Ascending aorta (tissue), 2 donors: Measurements from ENCODE around the gene C16orf78. TPM values are rescaled to one million over a fixed set of nuclear protein-coding genes. Genes with fewer than 3 reads are reported as not detected.

Experiments
- DNase-seq, 2 donors: peaks; one replicate each; pipeline ENCODE4 v3.0.0-alpha.2; 2019; ENCODE audit warnings: low spot score in 2 of 2
- H3K27ac ChIP-seq, 2 donors: fragments of 200-600 bp; sonication (generic); one replicate each; pipeline ENCODE4 v1.5.1; 2016 to 2017; ENCODE audit warnings: mild to moderate bottlenecking in 1 of 2
- H3K27me3 ChIP-seq: fragments of 200-600 bp; sonication (generic); one replicate; pipeline ENCODE4 v1.5.1; 2017
- H3K36me3 ChIP-seq, 2 donors: fragments of 200-600 bp; sonication (generic); one replicate each; pipeline ENCODE4 v1.5.1; 2016
- H3K4me1 ChIP-seq, 2 donors: fragments of 200-600 bp; sonication (generic); one replicate each; pipeline ENCODE4 v1.5.1; 2016 to 2017; ENCODE audit warnings: mild to moderate bottlenecking in 1 of 2
- H3K4me3 ChIP-seq, 2 donors: fragments of 200-600 bp; sonication (generic); one replicate each; pipeline ENCODE4 v1.5.1; 2016 to 2017; ENCODE audit warnings: mild to moderate bottlenecking in 1 of 2
- H3K9me3 ChIP-seq, 2 donors: fragments of 200-600 bp; sonication (generic); one replicate each; pipeline ENCODE4 v1.5.1; 2016
- intact Hi-C: fragments of 100-400 bp; cut with DNase I; formaldehyde crosslinking; loops from one replicate; pipeline ENCODE4 v1.15.1; 2023
- total RNA-seq: library from RNA; depleted of rRNA; stranded (reverse); fragments of >200 nt; gene quantifications from one replicate; pipeline ENCODE4 v1.1.0, GENCODE V29; 2016
- TF ChIP-seq, protein P1 (sequence below), 3 experiments: fragments of 200-600 bp in 2 of 3; fragments of 450-650 bp in 1 of 3; sonication (generic) in 2 of 3; IDR thresholded peaks; one replicate each; pipeline ENCODE4 v1.5.1; 2016 to 2019; ENCODE audit warnings: antibody characterized with exemption in 3 of 3, mild to moderate bottlenecking in 1 of 3, moderate library complexity in 1 of 3

The C16orf78 gene, protein sequence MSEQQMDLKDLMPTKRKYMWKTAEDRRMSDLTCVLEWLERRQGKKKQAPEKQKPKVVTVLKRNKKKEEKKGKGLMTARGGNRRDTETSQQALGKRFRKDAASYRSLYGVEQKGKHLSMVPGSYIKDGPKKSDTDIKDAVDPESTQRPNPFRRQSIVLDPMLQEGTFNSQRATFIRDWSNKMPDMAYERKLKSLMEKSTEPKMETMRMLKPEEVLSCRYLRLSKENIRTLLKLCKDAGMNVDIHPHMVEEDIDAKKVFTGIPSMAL
- total RNA-seq = not detected

DNA sequence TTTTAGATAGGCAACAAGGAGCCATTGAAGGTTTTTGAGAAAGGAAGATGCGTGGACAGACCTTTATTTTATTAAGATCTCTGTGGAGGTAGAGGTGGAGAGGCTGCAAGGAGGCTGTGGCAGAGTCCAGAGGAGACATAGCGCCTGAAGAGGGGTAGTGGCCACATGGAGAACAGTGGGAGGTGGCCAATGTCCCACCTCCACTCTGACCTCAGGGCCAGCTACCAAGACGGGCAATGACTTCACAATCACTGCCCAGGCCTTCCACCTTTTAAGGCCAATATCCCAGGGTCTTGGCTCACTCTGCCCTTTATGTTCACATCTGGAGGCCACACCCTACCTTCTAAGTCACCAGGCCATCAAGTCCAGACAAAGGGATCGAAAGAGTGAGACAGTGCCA lies at the start of gene C16orf78:
C16orf78 (plus strand) TSS at position 301 of the 400 bp plus-strand sequence. CDS start 136 bp downstream, outside the sequence.
- DNase-seq = no peak
- no peaks in the 10 kb centered on the region for H3K36me3 ChIP-seq

GRCh38 chr16:49324703-49325102 lies 48.9 kb upstream of the C16orf78 start:
- H3K36me3 ChIP-seq = no peaks in the 10 kb centered on the region
- H3K4me3 ChIP-seq = no peak overlapping the region
- TF ChIP-seq, protein P1, sequence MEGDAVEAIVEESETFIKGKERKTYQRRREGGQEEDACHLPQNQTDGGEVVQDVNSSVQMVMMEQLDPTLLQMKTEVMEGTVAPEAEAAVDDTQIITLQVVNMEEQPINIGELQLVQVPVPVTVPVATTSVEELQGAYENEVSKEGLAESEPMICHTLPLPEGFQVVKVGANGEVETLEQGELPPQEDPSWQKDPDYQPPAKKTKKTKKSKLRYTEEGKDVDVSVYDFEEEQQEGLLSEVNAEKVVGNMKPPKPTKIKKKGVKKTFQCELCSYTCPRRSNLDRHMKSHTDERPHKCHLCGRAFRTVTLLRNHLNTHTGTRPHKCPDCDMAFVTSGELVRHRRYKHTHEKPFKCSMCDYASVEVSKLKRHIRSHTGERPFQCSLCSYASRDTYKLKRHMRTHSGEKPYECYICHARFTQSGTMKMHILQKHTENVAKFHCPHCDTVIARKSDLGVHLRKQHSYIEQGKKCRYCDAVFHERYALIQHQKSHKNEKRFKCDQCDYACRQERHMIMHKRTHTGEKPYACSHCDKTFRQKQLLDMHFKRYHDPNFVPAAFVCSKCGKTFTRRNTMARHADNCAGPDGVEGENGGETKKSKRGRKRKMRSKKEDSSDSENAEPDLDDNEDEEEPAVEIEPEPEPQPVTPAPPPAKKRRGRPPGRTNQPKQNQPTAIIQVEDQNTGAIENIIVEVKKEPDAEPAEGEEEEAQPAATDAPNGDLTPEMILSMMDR (IDR thresholded peaks at IDR 0.05) = no peak
- no peak overlapping the region for H3K27ac ChIP-seq
- H3K27me3 ChIP-seq = no peaks in the 10 kb centered on the region
- H3K9me3 ChIP-seq = no peaks in the 10 kb centered on the region
- intact Hi-C loops = no loop called here
- no peaks in the 10 kb centered on the region for H3K4me1 ChIP-seq
- DNase-seq = no peak

More for the DNA sequence above, at the start of gene C16orf78:
- TF ChIP-seq, protein P1 (IDR thresholded peaks at IDR 0.05) = no peak
- intact Hi-C loops = no loop called here
- Histone ChIP-seq H3K27ac (no peak within 1 kb of the TSS), H3K4me3 (no peak within 1 kb of the TSS), H3K4me1 (no peaks in the 10 kb centered on the region), H3K9me3 (no peaks in the 10 kb centered on the region), H3K27me3 (no peaks in the 10 kb centered on the region)

DNA sequence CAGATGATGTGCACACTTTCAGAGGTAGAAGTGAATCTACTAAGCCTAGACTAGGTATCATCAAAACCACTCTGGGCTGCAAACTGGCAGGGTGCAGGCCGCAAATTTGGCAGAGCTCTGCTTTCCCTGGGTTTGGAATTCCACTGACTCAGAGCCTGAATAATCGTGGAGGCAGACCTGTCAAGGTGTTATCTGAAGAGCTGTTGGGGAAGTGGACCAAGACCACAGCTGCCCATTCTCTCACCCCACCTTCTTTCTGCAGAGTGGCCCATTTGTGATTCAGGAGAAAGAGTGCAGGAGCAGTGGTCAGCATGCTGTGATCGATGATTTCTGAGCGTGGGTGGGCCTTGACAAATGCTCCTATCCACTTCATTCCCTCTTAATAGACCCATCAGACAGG lies 46.1 kb upstream of the C16orf78 start:
- no peaks in the 10 kb centered on the region for H3K27me3 ChIP-seq
- H3K27ac ChIP-seq = no peak overlapping the region
- H3K4me1 ChIP-seq = no peaks in the 10 kb centered on the region
- H3K36me3 ChIP-seq = no peaks in the 10 kb centered on the region
- DNase-seq = no peak
- no peak overlapping the region for H3K4me3 ChIP-seq
- TF ChIP-seq, protein P1 (IDR thresholded peaks at IDR 0.05) = no peak
- intact Hi-C loops = no loop called here
- no peaks in the 10 kb centered on the region for H3K9me3 ChIP-seq

- intact Hi-C loops = no loop called here
- TF ChIP-seq, protein P1 (IDR thresholded peaks at IDR 0.05) = no peak
Observed at GRCh38 chr16:49328325-49328724, 45.3 kb upstream of the C16orf78 start.

GRCh38 chr16:49330562-49331201 lies 42.9 kb upstream of the C16orf78 start:
- TF ChIP-seq, protein P1 (IDR thresholded peaks at IDR 0.05) = no peak
- DNase-seq = no peak
- intact Hi-C loops = no loop called here
- Histone ChIP-seq H3K4me1 (no peaks in the 10 kb centered on the region), H3K27me3 (no peaks in the 10 kb centered on the region), H3K36me3 (no peaks in the 10 kb centered on the region), H3K27ac (no peak overlapping the region), H3K9me3 (no peaks in the 10 kb centered on the region), H3K4me3 (no peak overlapping the region)

More at GRCh38 chr16:49328325-49328724, 45.3 kb upstream of the C16orf78 start:
- Histone ChIP-seq H3K27ac (no peak overlapping the region), H3K4me3 (no peak overlapping the region), H3K27me3 (no peaks in the 10 kb centered on the region), H3K36me3 (no peaks in the 10 kb centered on the region), H3K9me3 (no peaks in the 10 kb centered on the region), H3K4me1 (no peaks in the 10 kb centered on the region)
- DNase-seq = no peak
